COLO668 (cell line): Measurements from ENCODE around the gene CIB2.

Experiments used
- DNase-seq: peaks from one replicate; lab custom pipeline; 2025; ENCODE audit not compliant: unreplicated experiment; lab: John Stamatoyannopoulos, UW

Gene CIB2

GRCh38 chr15:78069462-78070029, 61.7 kb downstream of the CIB2 start:
- no peak for DNase-seq

DNA sequence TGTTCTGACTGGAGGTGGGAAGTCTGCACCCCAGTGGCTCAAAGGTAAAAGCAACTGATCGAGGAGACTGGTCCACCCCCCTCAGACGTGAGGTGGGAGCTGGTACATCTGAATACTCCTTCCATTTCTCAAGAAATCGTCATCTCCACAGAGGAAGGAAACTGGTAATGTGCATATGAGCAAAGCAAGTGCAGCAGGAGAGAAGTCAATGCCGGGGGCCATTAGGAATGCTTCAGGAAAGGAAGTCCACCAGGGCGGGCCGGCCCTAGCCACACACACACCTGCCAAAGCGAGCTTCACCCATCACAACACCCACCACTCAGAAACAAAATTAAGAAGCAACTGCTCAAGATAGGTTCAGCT, 62.2 kb downstream of the CIB2 start:
- DNase-seq = no peak

- DNase-seq = no peak
Measured at GRCh38 chr15:78067328-78068228, 63.7 kb downstream of the CIB2 start.

- no peak for DNase-seq
Measured at GRCh38 chr15:78065973-78066946, 65.0 kb downstream of the CIB2 start.

DNA sequence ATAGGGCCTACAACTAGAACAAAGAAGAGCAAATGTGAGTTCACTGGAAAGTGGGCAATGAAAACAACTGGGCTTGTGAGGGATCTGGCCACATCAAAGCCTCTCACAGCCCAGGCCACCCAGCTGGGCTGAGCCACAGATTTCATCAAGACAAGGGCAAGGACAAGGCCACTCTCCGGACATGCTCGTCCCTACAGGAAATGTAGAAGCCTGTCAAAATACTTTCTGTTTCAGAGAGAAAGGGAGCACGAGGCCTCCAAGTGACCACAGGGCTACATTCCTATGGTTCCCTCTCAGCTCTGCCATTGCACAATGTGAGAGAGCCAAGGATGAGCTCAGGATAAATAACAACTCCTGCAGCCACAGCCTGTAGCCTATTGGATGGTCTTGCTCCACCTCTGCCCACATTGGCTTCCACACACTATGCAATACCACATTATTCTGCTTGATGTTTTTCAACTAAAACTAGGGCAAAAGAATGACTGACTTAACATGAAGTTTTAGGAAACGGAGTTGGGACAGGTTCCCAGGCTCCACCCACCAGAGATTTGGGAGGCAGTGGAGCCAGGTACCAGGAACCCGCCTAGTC, 65.9 kb downstream of the CIB2 start:
- no peak for DNase-seq

DNA sequence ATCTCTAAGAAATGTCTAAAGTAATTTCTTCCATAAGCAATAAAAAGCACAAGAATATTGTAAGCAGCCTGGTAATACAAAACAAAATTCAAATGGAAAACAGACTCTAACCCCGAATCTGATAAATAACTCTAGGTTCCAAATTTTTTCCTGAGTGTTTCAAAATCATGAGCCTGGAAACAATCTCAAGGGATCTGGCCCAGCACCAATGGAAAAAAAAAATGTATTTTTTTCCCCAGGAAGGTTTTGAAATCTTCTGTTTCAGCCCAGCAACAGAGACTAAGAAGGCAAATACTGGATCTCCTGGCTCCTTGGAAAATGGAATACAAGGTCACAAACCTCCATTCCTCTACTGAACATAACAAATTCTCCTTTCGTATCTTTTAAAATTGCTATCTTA, 66.7 kb downstream of the CIB2 start:
- no peak for DNase-seq

DNA sequence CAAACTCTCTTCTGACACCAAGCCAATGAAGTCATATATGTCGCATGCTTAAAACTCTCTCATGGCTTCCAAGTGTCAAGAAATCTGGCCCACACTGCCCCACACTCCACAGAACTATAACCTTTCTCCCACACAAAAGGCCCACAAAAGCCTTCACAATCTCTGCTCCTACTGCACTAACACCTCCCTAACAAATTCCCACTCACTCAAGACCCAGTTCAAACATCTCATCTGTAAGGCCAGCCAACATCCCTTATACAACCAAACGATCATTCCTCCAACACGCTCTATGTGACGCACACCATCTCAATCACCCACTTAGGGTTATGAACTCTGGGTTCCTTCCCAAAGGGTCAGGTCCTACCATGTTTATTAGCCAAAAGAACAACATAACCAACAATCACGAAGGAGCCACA, 67.3 kb downstream of the CIB2 start:
- no peak for DNase-seq

DNA sequence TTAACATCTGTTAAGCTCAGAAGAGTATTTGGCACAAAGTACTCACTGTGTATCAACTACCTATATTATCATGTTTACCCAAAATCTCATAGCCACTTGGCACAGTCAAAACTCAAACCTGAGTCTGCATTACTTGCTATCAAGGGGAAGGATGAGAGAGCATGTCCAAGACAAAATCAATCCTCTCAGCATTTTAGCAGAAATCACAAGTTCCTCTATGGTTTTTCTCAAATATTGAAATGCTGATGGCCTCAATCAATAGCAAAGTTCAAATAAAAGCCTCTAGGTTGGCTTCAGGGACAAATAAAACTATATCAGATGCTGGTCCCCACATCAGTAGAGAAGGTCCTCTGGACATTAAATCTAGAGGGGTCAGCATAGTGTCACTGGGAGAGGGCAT, 68.0 kb downstream of the CIB2 start:
- no peak for DNase-seq

- DNase-seq = peak; percentile 22
Measured at GRCh38 chr15:78061963-78062427, 69.2 kb downstream of the CIB2 start.

- no peak for DNase-seq
Measured at GRCh38 chr15:78060232-78060631, 71.0 kb downstream of the CIB2 start.

GRCh38 chr15:78059110-78059839, 72.0 kb downstream of the CIB2 start:
- DNase-seq = no peak

- DNase-seq = no peak
Measured at GRCh38 chr15:78058401-78058935, 72.8 kb downstream of the CIB2 start.

DNA sequence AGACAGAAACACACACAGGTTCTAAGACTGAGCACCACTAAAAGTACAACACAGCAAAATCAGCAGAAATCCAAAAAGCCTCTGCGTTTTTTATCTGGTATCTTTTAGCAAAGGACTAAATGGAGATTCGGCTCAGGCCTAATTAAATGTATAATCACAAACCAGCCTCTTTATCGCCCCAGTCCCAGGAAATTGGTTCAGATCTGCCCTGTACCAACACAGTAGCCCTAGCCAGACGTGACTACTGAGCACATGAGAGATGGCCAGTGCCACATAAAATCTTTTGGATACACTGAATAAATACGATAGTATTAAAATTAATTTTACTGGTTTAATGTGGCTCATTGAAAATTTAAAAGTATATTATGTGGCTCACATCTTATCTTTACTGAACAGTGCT, 73.4 kb downstream of the CIB2 start:
- DNase-seq = no peak

DNA sequence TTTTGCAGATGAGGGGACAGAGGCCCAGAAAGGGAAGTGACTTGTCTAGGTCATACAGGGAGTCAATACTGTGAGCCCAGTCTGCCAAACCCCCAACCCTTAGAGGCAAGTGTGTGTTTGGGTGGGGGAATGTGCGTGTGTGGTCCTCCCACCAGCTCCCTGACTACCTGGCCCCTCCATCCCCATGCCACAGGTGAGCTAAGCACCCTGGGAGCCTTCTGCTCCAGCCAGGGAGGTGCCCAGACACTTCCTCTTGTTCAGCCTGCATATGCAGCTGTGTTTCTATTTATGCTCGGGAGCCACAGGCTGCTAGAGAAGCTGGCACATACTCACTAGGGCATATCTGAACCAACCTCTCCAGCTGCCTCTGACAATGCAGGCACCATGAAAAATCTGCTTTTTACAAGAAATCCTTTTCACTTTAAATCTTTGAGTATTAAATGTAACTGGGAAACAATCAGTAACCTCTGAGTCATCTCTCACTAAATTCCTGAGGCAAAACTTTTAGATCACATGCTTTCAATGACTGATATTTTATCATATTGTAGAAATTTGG, 74.5 kb downstream of the CIB2 start:
- DNase-seq = peak; percentile 27

GRCh38 chr15:78055919-78056713, 75.1 kb downstream of the CIB2 start:
- peak; percentile 27 for DNase-seq

DNA sequence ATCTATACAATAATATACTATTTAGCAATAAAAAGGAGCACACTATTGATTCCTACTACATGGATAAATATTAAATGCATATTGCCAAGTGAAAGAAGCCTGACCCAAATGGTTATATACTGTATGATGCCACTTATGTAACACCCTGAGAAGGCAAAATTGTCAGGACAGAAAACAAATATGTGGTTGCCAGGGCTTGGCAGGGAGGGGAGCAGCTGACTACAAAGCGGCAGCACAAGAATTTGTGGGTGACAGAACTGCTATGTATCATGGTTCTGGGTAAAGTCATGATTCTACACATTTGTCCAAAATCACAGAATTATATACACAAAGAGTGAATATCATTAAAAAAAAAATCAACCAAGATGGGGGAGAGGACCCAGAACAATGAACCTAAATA, 76.3 kb downstream of the CIB2 start:
- no peak for DNase-seq
